Esophagus muscularis mucosa (tissue), 4 donors: ENCODE data around the gene DOK5. TPM values are rescaled to one million over a fixed set of nuclear protein-coding genes. Genes with fewer than 3 reads are reported as not detected.
A peak's percentile ranks its signal among the peaks of the same experiment; 100 is the strongest.

ENCODE experiments used
- DNase-seq: peaks from one replicate; pipeline ENCODE4 v3.0.0-alpha.2; 2017; ENCODE audit errors: extremely low spot score
- H3K27ac ChIP-seq, 4 donors: fragments of 200-600 bp; sonication (generic); replicated peaks in 1 of 4; 1 replicate in 3 of 4; 2 replicates in 1 of 4; pipeline ENCODE4 v1.5.1; 2016 to 2019; ENCODE audit warnings: mild to moderate bottlenecking in 1 of 4
- H3K27me3 ChIP-seq, 4 donors: fragments of 200-600 bp; sonication (generic); one replicate each; pipeline versions ENCODE4 v1.5.1 to v1.6.0; 2016 to 2019
- H3K36me3 ChIP-seq, 4 donors: fragments of 200-600 bp; sonication (generic); one replicate each; pipeline ENCODE4 v1.5.1; 2016 to 2019
- H3K4me1 ChIP-seq, 4 donors: fragments of 200-600 bp; sonication (generic); one replicate each; pipeline ENCODE4 v1.5.1; 2016 to 2019
- H3K4me3 ChIP-seq, 4 donors: fragments of 200-600 bp; sonication (generic); 1 replicate in 2 of 4; 2 replicates in 2 of 4; pipeline ENCODE4 v1.5.1; 2016 to 2019; ENCODE audit warnings: mild to moderate bottlenecking in 4 of 4, moderate library complexity in 1 of 4
- H3K9me3 ChIP-seq, 4 donors: fragments of 200-600 bp; sonication (generic); 1 replicate in 3 of 4; 2 replicates in 1 of 4; pipeline ENCODE4 v1.5.1; 2016 to 2019
- CTCF ChIP-seq, 3 experiments: fragments of 200-600 bp in 2 of 3; fragments of 450-650 bp in 1 of 3; sonication (generic) in 2 of 3; IDR thresholded peaks; one replicate each; pipeline ENCODE4 v1.5.1; 2017 to 2019; ENCODE audit warnings: antibody characterized with exemption in 3 of 3, mild to moderate bottlenecking in 2 of 3, moderate library complexity in 1 of 3
- EP300 ChIP-seq: sonication (generic); formaldehyde crosslinking; IDR thresholded peaks from one replicate; pipeline ENCODE4 v1.6.1; 2017; ENCODE audit warnings: antibody characterized with exemption
- POLR2A ChIP-seq: fragments of 450-650 bp; IDR thresholded peaks from one replicate; pipeline ENCODE4 v1.6.1; 2017; ENCODE audit warnings: antibody characterized with exemption, moderate library complexity, mild to moderate bottlenecking, low read depth
- POLR2AphosphoS5 ChIP-seq, 2 donors: sonication (generic); formaldehyde crosslinking; IDR thresholded peaks; one replicate each; pipeline ENCODE4 v1.6.1; 2017; ENCODE audit warnings: antibody characterized with exemption in 2 of 2
- WGBS: methylation state at CpG from one replicate; pipeline ENCODE4 v1.1.5; 2018; 5-methylcytosine and 5-hydroxymethylcytosine counted together
- intact Hi-C: fragments of 100-400 bp; cut with DNase I; formaldehyde crosslinking; loops from one replicate; pipeline ENCODE4 v1.15.1; 2023
- total RNA-seq, 4 donors: library from RNA; depleted of rRNA; stranded (reverse); fragments of >200 nt; gene quantifications; one replicate each; pipeline versions ENCODE4 v1.1.0 to v1.2.1, GENCODE V29; 2016

The DOK5 gene
- total RNA-seq, 4 donors from 2014 or later, result 0.32 to 1.5 (median 0.79) TPM

DNA sequence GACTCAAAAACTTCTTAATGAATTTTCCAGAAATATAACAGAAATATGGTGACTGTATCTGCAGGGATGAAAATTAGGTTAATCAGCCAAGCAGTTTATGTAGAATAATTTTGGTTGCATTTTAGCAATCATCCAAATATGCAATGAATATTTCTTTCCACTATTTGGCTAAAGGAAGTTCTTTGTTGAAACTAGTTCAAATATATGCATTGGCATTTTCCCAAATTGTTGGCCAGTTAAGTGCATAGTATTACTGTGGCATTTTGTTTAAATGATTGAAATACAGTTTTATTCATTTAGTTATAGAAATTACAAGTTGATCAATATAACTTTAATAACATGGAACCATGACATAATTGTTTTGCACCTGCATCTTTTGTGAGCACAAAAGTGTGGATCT lies 115.5 kb downstream of the DOK5 start:
- H3K27me3 ChIP-seq, result no peaks in the 10 kb centered on the region
- DNase-seq, result no peak
- H3K27ac ChIP-seq, result no peak overlapping the region
- TF ChIP-seq POLR2A (no peak), CTCF (IDR thresholded peaks at IDR 0.05) (no peak), POLR2AphosphoS5 (IDR thresholded peaks at IDR 0.05) (no peak), EP300 (no peak)
- H3K4me3 ChIP-seq, result no peak overlapping the region
- intact Hi-C loops, result no loop called here
- no peaks in the 10 kb centered on the region for H3K4me1 ChIP-seq
- no peaks in the 10 kb centered on the region for H3K36me3 ChIP-seq
- H3K9me3 ChIP-seq, result no peaks in the 10 kb centered on the region

DNA sequence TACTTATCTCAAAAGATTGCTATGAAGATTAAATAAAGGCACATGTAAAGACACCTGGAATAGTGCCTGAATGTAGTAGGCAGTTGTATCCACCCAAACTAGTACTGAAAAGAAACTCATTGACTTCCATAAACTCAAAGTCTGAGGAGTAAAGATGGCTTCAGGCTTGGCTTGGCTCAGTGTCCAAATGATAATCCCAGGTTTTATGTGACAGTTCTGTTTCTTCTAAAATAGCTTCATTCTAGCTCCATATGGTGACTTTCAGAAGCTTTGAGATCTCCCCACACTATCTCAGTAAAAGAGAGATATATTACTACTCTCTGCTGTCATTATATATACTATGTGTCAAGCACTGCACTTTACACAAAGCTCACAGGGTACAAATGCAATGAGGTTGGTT lies 121.3 kb downstream of the DOK5 start:
- no peaks in the 10 kb centered on the region for H3K4me1 ChIP-seq
- no peaks in the 10 kb centered on the region for H3K27me3 ChIP-seq
- H3K4me3 ChIP-seq, result no peak overlapping the region
- H3K9me3 ChIP-seq, result no peaks in the 10 kb centered on the region
- no peak overlapping the region for H3K27ac ChIP-seq
- DNase-seq, result peak; percentile 21
- intact Hi-C loops, result no loop called here
- H3K36me3 ChIP-seq, result no peaks in the 10 kb centered on the region
- TF ChIP-seq EP300 (no peak), CTCF (IDR thresholded peaks at IDR 0.05) (no peak), POLR2AphosphoS5 (IDR thresholded peaks at IDR 0.05) (no peak), POLR2A (no peak)

DNA sequence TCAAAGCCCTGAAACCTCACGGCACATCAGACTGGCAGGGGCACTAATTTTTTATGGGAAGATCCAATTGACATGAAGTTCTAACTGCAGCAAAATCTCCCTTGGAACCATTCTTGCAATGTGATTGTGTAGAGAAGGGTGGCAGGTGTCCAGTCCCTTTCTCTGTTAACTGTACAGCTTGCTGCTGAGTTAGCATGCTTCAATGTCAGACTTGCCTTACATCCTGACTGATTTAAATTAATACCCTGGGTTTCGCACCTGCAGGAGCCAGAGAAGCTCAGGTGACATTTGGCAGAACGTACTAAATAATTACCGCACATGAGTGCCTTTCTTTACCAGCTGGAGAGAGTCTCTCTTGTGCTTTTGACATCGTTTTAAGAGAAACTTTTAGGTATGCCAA lies 123.0 kb downstream of the DOK5 start:
- Histone ChIP-seq H3K27me3 (no peaks in the 10 kb centered on the region), H3K4me1 (no peaks in the 10 kb centered on the region), H3K4me3 (no peak overlapping the region), H3K36me3 (no peaks in the 10 kb centered on the region), H3K9me3 (no peaks in the 10 kb centered on the region), H3K27ac (no peak overlapping the region)
- DNase-seq, result peak; percentile 50
- TF ChIP-seq POLR2AphosphoS5 (IDR thresholded peaks at IDR 0.05), result no peak
- no peak for TF ChIP-seq EP300
- TF ChIP-seq CTCF (IDR thresholded peaks at IDR 0.05), result no peak
- TF ChIP-seq POLR2A, result no peak
- intact Hi-C loops, result no loop called here
- 79% methylated on average over 5 of the region's 5 CpGs for WGBS

GRCh38 chr20:54600634-54601033 lies 125.2 kb downstream of the DOK5 start:
- no peaks in the 10 kb centered on the region for H3K36me3 ChIP-seq
- no peak overlapping the region for H3K27ac ChIP-seq
- H3K4me1 ChIP-seq, result no peaks in the 10 kb centered on the region
- DNase-seq, result peak; percentile 21
- H3K4me3 ChIP-seq, result no peak overlapping the region
- TF ChIP-seq EP300 (no peak), CTCF (IDR thresholded peaks at IDR 0.05) (no peak), POLR2AphosphoS5 (IDR thresholded peaks at IDR 0.05) (no peak), POLR2A (no peak)
- no peaks in the 10 kb centered on the region for H3K9me3 ChIP-seq
- intact Hi-C loops, result no loop called here
- 61% methylated on average over 3 of the region's 3 CpGs for WGBS
- no peaks in the 10 kb centered on the region for H3K27me3 ChIP-seq

GRCh38 chr20:54601831-54602515 lies 126.6 kb downstream of the DOK5 start:
- Histone ChIP-seq H3K4me3 (no peak overlapping the region), H3K9me3 (no peaks in the 10 kb centered on the region), H3K27ac (no peak overlapping the region), H3K4me1 (no peaks in the 10 kb centered on the region), H3K36me3 (no peaks in the 10 kb centered on the region), H3K27me3 (no peaks in the 10 kb centered on the region)
- TF ChIP-seq EP300 (no peak), POLR2AphosphoS5 (IDR thresholded peaks at IDR 0.05) (no peak), POLR2A (no peak), CTCF (IDR thresholded peaks at IDR 0.05) (no peak)
- DNase-seq, result peak; percentile 57
- intact Hi-C loops, result no loop called here
- 81% methylated on average over 10 of the region's 10 CpGs for WGBS
